HG03159 (cell line): ENCODE data around the gene ZBTB6.
A peak's percentile ranks its signal among the peaks of the same experiment; 100 is the strongest.
"Not testable (repeated sequence)": the region's sequence is repeated elsewhere in the genome, so short reads cannot be mapped to it uniquely, and the experiment has no call there.

ENCODE experiments used
- ATAC-seq: cut with Tn5 transposase; IDR thresholded peaks from one replicate; pipeline ENCODE4 v1.9.1; 2021; ENCODE audit warnings: mild to moderate bottlenecking, moderate library complexity; ENCODE audit not compliant: unreplicated experiment

The ZBTB6 gene

GRCh38 chr9:122929796-122930354 lies 16.8 kb upstream of the ZBTB6 start:
- ATAC-seq = no peak

- no peak for ATAC-seq
These were observed 10.8 kb upstream of the ZBTB6 start for GRCh38 chr9:122923947-122924346.

- no peak for ATAC-seq
These were observed 9.6 kb upstream of the ZBTB6 start for GRCh38 chr9:122922713-122923112.

- no peak for ATAC-seq
These were observed 5.2 kb upstream of the ZBTB6 start for GRCh38 chr9:122918310-122918709.

DNA sequence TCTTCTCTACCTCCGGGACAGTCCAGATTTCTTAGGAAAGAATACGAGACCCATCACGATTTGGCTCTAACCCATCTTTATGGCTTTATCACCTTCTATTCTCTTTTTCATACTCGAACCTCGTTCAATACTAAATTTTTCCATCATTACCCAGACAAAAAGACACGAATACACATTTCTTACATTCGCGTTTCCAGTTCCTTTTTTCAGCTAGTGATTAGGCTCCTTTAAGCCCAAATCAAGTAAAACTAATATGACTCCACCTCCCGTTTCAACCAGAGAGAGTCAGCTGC lies 506 bp downstream of the ZBTB6 start:
- ATAC-seq = no peak

DNA sequence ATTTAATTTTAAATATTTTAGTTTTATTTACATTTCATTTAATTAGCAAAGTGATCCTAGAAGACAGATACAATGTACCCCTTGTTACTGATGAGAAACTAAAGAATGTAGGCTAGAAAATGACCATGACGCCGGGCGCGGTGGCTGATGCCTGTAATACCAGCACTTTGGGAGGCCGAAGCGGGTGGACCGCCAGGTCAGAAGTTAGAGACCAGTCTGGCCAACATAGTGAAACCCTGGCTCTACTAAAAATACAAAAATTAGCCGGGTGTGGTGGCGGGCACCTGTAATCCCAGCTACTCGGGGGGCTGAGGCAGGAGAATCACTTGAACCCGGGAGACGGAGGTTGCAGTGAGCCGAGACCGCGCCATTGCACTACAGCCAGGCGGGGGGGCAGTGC lies 7.0 kb downstream of the ZBTB6 start:
- ATAC-seq = not testable (repeated sequence)

- ATAC-seq = peak; percentile 82
These were observed 8.1 kb downstream of the ZBTB6 start, which contains the start of gene RC3H2 for GRCh38 chr9:122904823-122905710. Gene RC3H2 (minus strand): TSS chr9:122905359. CDS start chr9:122897509, 7,850 bp downstream.

DNA sequence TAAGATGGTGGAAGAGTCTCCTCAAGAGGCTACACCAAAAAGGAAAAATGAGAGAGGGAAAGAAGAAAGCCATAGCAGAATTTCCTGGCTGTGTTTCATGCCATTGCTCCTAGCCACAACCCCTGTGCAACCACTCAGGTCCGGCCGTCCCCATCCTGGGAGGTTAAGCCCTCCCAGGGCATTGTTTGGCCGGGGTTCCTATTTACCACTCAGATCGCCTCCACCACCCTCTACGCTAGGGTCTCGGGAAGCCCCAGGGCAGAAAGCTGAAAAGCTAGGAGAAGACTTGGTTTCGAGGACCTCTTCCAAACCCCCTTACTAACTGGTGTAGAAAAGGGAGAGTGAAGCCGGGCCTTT lies 8.7 kb downstream of the ZBTB6 start:
- ATAC-seq = peak; percentile 9

- ATAC-seq = no peak
These were observed 12.3 kb downstream of the ZBTB6 start for GRCh38 chr9:122900791-122901190.

- no peak for ATAC-seq
These were observed 15.2 kb downstream of the ZBTB6 start for GRCh38 chr9:122897969-122898368.

DNA sequence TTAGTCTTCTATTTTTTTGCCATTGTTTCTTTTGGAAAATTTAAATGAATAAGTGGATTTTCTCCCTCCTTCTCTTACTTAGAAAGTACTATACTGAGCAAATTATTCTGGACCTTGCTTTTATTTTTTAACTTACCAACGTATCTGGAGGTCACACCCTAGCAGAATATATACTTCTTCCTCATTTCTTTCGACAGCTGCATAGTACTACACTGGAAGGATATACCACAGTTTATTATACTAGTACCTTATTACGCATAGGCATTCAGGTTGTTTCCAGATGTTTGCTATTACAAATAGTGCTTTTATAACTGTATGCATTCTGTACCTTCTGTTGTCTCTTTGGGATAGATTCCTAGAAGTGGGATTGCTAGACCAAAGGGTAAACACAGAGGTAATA lies 24.6 kb downstream of the ZBTB6 start:
- no peak for ATAC-seq

- ATAC-seq = no peak
These were observed 30.0 kb downstream of the ZBTB6 start for GRCh38 chr9:122883125-122883524.

DNA sequence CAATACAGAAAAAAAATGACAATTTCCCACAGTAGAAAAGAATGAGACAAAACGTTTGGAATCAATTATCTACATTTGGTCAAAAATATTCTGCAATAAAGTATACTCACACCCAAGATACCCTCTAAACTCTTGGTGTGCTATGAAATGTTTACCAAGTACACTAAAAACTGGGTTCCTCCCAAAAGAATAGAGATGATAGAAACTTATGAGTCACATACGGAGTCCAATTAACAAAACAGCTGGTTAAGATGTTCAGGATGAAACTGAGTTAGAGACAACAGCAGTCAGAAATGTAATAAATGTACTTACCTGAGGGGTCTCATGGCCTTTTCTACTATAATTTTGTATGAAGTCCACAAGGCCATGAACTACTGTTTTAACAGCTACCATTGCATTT lies 33.7 kb downstream of the ZBTB6 start:
- no peak for ATAC-seq

DNA sequence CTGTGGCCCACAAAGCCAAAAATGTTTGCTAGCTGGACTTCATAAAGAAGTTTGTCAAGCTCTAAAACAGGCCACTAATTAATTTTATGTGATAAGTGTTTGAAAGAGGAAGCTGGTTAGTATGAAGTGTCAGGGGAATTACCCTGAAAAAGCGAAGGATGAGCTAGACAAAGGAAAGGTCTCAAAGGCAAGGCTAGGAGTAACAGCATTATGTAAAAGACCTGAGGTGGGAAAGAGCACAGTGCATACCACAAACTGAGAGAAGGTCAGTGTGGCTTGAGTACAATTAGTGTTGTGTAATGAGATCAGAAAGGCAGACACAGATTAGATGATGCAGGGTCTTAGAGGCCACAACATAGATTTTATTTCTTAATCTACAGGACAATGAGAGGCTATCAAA lies 37.6 kb downstream of the ZBTB6 start:
- ATAC-seq = no peak

- not testable (repeated sequence) for ATAC-seq
These were observed 45.8 kb downstream of the ZBTB6 start for GRCh38 chr9:122867276-122867675.

DNA sequence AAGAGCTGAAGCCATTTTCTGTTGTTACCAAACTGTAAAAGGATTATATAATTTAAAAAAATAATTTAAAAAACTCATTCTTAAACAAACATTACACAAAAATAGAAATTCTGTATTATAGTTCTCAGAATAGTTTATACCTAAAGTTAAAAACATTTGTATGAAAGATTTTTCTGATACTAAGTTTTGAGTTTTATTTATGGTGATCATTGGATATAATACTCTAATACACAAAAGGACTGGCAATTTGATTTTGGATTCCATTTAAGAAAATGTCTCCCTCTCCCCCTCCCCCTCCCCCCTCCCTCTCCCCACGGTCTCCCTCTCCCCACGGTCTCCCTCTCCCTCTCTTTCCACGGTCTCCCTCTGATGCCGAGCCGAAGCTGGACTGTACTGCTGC lies 47.0 kb downstream of the ZBTB6 start:
- ATAC-seq = no peak

GRCh38 chr9:122865300-122865699 lies 47.8 kb downstream of the ZBTB6 start:
- ATAC-seq = no peak

DNA sequence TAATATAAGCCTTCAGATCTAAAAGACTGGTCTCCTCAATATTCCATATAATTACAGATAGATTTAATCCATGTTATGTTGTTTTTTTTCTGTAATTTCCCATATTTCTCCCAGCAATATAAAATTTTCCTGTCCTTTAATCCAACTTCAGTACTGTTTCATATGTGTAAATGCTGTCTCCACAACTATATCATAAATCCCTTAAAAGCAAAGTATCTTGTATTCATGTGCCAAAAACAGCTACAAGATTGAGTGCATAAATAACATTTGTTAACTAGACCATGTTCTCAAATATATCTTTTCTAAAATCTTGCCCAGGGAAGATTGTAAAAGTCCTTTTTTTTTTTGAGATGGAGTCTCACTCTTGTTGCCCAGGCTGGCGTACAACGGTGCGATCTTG lies 49.7 kb downstream of the ZBTB6 start:
- ATAC-seq = no peak

- no peak for ATAC-seq
These were observed 52.6 kb downstream of the ZBTB6 start for GRCh38 chr9:122860319-122861142.
